ENCODE measurements around the gene FBXW5.

The FBXW5 gene, protein sequence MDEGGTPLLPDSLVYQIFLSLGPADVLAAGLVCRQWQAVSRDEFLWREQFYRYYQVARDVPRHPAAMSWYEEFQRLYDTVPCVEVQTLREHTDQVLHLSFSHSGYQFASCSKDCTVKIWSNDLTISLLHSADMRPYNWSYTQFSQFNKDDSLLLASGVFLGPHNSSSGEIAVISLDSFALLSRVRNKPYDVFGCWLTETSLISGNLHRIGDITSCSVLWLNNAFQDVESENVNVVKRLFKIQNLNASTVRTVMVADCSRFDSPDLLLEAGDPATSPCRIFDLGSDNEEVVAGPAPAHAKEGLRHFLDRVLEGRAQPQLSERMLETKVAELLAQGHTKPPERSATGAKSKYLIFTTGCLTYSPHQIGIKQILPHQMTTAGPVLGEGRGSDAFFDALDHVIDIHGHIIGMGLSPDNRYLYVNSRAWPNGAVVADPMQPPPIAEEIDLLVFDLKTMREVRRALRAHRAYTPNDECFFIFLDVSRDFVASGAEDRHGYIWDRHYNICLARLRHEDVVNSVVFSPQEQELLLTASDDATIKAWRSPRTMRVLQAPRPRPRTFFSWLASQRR

DNA sequence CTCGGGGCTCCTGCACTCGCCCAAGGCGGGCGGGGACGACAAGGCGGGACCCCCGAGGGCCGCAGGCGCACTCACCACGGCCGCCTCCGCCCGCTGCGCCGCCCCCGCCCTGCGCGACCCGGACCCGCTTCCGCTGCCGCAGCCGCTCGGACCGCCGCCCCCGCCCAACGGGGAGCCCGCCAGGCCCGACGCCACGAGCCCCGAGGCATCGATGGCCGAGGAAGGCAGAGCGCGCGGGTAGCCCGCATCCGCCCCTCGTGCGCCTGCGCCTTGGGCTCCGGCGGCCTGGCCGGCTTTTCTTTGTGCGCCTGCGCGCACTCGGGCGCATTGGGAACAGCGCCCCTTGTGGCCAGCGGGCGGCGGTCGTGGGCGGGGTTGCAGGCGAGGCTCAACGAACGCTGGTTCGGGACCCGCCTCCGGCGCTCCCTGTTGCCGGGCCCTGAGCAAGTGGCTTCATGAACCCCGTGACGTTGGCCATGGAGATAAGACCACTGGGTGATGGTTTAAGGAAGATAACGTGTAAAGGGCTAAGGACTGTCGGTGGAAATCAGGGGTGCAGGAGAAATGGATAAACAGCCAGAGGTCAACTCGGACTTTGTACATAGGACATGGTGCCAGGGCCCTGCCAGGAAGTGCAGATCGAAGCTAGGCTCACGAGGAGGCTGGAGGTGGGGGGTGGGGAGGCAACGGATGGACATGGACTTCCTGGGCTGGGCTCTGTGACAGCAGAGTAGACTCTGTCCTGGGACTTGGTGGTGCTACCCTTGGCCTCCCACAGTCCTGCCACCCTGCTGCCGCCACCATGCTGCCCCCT is at the start of gene FBXW5, which contains the start of gene C8G:
Gene FBXW5, minus strand, starts transcription at position 220 of the 814 bp plus-strand sequence. CDS start 655 bp downstream, outside the sequence.
Gene C8G, plus strand, starts transcription at position 725 of the 814 bp plus-strand sequence. Its CDS starts 78 bp downstream, at position 803.
- peak; percentile 5 for DNase-seq

DNA sequence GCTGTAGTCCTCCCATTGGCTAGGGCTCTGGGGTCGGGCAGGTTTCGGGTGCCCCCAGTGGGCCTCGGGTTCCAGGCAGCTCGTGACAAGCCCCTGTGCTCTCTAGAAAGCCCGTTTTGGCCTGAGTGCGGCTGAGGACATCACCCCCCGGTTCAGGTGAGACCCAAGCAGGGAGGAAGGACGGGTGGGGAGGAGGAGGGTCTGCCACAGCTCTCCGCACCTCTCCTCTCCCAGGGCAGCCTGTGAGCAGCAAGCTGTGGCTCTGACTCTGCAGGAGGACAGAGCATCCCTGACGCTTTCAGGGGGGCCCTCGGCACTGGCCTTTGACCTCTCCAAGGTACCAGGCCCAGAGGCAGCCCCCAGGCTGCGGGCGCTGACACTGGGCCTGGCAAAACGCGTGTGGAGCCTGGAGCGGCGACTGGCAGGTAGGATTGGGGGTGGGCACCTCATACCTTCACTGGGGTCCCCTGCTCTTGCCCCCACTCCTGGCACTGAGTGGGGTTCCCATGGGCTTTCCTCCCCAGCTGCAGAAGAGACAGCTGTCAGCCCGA is 48.4 kb upstream of the FBXW5 start:
- DNase-seq = no peak

DNA sequence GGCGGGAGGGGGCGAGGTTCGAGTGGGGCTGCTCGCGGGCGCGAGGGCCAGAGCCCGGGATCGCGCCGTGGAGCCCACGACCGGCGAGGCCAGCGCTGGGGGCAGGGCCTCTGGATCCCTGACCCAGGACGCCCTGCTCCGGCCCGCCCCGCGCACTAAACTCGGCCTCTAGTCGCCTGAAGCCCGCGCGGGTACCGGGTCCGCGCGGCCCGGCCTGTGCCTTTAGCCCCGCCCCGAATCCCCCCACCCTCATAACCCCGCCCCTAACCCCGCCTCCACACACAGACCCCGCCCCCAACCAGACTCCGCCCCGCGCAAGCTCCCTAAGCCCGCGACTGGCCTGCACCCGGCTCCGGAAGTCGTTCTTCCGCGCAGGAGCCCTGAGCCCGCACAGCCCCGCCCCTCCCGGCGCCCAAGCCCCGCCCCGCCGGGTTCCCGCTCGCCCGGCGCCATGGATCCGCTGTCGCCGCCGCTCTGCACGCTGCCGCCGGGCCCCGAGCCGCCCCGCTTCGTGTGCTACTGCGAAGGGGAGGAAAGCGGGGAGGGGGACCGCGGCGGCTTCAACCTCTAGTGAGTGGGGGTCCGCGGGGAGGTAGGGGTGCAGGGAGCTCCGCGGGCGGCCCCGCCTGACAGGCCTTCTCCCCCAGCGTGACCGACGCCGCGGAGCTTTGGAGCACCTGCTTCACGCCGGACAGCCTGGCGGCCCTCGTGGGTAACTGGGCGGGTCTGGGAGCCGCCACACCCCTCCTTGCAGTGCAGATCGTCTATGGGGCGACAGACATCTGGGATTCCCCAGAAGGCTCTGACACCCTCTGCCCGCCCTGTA is 47.7 kb upstream of the FBXW5 start, which contains the start of gene PAXX:
Gene PAXX, plus strand, starts transcription at position 430 of the 826 bp plus-strand sequence. Its CDS starts 22 bp downstream, at position 452.
- no peak for DNase-seq

DNA sequence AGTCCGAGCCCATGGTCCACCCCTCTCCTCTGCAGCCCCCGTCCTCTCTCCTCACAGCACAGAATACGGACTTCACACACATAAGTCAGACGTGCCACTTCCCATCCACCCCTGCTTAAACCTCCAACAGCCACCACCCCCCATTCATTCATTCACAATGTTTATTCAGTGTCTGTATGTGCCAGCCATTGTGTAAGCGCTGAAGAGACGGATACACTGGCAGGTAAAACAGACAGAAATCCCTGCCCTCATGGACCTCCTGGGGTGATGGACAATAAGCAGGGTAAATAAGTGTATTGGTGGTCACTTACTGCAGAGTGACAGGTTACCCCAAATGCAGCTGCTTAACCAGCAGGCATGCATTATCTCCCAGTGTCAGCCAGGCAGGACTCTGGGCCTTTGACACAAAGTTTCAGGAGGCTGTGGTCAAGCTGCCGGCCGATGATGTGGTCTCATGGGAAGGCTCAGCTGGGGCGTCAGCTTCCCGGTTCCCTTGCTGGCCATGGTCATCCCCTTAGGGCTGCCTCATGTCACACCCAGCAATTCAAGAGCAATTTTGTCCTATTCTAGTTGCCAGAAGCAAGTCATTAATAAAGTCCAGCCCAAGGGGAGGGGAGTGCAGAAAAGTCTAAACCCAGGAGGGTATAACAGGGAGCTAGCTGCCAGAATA is 45.8 kb upstream of the FBXW5 start:
- DNase-seq = no peak

DNA sequence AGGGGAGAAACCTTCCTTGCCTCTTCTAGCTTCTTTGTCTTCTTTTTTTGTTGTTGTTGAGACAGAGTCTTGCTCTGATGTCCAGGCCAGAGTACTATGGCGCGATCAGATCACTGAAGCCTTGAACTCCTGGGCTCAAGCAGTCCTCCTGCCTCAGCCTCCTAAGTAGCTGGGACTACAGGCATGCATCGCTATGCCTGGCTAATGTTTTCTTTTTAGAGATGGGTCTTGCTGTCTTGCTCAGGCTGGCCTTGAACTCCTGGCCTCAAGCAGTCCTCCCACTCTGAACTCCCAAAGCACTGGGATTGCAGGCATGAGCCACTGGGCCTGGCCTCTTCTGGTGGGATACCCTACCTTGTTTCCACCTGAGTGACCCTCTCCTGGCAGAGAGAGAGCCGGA is 44.3 kb upstream of the FBXW5 start:
- DNase-seq = no peak

DNA sequence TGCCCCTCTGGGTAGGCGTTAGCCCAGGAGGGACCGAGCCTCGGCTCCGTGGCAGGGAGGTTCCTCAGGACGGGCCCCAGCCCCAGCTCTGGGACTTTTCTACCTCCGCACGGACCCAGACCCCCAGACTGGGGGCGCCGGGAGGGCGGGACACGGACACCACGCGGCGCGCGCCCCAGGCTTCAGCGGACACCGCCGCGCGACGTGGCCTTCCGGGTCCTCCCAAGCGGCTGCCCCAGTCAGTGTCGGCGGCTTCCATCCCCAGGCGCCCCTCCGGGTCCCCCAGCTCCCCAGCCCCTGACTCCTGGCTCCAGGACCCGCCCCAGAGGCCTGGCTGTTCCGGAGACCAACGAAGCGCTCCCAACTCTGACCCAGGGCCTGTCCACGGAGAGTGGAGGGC is 41.3 kb upstream of the FBXW5 start:
- no peak for DNase-seq

DNA sequence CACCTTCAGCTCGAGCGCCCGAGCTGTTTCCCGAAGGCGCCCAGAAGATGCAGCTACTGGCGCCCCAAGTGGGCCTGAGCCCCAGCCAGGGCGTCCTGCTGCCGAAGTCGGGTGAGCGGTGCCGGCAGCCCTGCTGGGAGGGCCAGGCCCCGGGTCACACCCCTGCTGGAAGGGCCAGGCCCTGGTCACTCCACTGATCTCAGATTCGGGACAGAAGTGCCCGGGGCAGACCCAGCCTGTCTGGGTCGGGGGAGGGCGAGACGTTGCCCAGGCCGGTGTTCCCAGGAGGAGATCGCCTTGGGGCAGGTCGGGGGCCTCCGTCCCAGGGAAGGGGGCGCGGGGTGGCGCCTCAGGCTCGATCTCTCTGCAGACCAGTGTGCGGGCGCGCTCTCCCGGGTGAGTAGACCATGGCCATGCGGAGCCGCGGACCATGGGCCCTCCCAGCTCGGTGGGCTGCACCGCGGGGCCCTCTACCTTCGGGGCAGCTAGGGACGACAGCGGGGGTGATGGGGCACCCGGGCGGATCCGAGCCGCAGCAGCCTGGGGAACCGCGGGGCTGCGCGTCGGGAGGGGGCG is 40.6 kb upstream of the FBXW5 start:
- no peak for DNase-seq

DNA sequence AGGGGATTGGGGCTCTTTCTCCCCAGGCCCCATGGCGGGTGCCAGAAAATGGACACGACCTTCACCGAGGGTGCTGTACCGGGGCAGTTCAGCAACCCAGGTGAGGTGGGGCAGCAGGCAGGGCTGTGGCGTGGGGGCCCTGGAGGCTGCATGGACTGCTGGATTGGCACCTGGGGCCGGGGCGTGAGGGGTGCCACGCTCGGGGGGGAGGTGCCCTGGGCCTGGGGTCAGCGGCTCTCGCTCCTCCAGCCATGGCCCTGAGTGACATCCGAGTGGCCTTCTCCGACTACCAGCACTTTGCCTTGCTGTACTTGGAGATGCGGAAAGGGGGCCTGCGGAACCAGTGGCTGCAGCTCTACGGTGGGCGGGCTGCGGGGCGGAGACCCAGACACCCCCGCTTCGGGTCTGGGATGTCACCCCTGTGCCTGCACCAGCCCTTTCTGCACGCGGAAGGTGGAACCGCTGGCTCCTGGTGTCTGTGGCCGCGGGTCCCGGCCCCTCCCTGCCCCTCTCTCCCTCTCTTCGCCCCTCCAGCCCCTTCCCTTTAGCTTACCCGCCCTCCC is 40.0 kb upstream of the FBXW5 start:
- DNase-seq = no peak

DNA sequence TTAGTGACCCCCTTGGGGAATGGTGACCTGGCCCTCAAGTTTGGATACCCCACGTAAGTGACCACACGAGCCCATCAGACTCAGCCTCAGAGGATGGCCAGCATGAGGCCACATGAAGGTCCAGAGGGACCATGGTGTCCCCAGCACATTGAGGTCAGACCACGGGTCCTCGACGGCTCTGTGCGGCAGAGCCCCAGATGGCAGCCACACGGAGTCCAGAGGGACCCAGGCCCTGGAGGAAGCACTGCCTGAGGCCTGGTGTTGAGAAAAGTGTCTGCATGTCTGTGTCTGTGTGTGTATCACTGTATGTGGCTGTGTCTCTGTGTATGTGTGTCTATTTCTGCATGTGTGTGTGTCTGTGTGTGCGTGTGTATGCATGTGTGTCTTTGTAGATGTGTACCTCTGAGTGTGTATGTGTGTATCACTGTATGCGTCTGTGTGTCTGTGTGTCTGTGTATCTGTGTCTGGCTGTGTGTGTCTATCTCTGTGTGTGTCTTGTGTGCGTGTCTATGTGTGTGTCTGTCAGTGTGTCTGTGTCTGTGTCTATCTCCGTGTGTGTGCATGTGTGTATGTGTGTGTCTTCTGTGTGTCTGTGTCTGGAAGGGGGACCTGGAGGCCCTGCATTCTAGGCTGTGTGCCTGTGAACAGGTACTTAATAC is 39.2 kb upstream of the FBXW5 start:
- DNase-seq = no peak

DNA sequence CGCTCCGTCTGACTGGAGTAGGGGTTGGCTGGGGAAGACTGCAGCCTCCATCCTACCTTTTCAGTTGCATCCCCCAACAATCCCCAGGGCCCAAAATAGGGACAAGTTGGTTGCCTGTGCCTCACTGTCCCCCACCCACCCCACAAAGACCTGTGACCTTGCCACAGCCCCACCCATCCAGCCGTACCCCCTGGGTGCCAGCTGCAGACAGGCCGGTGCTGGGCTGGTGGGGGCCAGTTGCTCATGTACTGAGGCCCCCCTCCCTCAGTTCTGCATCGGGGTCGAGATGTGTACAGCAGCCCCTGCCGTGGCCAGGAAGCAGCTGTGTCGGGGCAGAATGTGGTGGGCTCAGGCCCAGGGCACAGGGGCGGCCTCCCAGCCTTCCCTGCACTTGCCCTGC is 38.6 kb upstream of the FBXW5 start:
- no peak for DNase-seq

DNA sequence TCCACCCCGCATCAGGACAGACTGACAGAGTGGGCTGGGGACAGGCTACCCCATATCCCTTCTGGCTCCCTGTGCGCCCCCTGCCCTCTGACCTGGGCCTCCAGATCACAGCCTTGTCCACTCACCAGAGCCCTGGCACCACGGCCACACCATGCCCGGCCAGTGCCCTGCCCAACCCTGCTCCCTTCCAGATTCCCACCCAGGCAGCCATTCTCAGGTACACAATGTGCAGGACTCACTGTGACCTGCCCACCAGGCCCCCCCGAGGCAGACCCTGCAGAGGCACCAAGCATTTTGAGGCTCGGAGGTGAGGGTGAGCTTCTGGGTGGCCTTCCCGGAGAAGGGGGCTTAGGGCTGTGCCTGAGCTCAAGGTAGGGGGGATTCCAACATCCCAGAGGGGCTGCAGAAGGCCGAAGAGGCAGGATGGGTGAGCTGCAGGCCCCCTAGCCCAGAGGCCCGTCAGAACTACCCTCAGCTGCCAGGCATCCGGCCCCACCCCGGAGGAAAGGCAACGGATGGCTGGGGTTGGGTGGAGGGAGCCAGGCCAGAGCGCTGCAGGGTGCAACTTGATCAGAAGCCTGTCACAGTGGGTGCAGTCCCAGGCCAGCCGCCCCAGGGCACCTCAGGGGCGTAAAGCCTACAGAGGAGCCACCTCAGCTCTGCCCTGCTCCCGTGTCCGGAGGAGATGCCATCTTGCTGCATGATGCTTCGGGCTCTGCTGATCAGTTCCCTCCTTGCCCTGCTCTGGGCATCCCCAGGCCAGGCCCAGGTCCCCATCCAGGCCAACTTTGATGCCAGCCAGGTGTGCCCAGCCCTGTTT is 37.9 kb upstream of the FBXW5 start, which contains the start of gene LCNL1:
Gene LCNL1, plus strand, starts transcription at position 762 of the 820 bp plus-strand sequence. CDS start 594 bp downstream, outside the sequence.
- DNase-seq = no peak

DNA sequence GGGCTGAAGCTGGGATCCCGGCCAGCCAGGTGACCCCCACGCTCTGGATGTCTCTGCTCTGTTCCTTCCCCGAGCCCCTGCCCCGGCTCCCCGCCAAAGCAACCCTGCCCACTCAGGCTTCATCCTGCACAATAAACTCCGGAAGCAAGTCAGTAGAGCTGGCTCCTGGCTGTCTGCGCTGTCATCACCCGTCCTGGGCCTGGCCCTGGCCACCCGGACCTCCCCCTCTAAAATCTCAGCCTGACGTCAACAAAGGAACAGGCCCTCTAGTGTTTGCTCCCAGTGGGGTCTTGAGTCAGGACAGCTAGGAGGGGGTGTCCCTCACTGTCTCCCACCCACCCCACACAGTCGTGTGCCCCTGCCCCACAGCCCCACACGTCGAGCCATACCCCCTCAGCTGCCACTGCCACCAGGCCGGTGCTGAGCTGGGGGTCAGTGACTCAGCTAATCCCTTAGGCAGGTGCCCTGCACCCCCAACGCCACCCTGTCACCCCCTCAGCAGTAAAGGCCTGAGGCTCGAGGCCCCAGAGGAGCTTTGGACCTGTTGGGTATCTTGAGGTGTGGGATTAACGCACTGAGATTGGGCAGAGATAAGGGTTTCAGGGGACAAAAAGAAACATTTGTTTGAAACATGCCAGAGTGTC is 37.2 kb upstream of the FBXW5 start:
- no peak for DNase-seq

DNA sequence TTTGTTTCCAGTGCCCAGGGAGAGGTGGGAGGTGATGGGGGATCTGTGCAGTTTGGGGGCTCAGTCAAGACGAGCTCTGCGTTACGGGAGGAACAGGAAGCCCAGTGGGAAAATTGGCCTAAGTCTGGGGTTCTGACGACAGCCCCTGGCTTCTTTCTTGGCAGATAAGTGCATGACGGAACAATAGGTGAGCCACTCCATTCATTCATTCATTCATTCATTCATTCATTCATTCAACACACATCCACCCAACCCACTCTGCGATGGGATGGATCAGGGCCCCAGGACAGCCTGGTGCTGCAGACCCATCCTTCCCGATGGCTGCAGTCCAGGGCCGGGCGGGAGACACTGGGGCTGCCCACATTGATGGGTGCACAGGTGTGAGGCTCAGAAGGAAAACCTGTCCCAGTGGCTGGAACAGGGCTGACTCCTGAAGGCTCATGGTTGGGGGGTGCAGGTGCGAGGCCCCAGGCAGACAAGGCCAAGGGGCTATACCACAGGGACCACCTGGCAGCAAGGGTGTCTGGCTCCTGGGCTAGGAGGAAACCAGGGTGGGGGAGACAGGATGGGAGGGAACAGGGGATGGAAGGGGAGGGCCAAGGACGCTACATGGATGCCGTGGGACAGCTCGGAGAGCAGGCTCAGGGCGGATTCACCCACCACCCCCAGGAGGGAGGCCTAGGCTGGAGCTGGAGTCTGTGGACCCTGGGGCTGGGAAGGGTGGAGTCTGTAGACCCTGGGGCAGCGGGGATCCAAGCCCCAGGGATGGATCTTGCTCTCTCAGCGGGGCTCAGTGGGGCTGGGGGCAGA is 36.3 kb upstream of the FBXW5 start:
- DNase-seq = no peak

DNA sequence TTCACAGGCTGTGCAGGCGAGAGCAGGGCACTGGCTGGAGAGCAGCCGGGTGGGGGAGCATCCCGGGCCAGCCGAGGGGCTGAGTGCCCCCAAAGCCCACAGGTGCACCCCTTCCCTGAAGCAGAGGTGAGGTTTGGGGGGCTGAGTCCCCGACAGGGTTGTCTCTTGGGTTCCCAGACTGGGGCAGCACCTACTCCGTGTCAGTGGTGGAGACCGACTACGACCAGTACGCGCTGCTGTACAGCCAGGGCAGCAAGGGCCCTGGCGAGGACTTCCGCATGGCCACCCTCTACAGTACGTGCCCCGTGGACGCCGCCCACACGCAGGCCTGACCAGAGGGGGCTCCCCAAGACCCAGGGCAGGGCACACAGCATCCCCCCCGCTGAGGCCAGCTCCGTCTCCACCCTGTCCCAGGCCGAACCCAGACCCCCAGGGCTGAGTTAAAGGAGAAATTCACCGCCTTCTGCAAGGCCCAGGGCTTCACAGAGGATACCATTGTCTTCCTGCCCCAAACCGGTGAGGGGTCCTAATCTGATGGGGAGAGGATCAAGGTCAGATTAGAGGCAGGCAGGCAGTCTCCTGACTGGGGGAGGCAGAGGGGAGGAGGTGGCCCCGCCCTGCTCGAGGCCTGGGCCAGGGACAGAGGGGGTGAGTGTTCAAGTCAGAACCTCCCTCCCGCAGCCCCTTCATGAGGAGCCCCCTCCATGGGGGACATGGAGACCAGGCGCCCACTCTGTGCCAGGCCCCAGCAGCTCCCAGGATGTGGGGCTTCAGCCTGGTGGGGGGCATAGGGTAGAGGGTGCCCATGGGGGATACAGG is 35.4 kb upstream of the FBXW5 start:
- DNase-seq = no peak

DNA sequence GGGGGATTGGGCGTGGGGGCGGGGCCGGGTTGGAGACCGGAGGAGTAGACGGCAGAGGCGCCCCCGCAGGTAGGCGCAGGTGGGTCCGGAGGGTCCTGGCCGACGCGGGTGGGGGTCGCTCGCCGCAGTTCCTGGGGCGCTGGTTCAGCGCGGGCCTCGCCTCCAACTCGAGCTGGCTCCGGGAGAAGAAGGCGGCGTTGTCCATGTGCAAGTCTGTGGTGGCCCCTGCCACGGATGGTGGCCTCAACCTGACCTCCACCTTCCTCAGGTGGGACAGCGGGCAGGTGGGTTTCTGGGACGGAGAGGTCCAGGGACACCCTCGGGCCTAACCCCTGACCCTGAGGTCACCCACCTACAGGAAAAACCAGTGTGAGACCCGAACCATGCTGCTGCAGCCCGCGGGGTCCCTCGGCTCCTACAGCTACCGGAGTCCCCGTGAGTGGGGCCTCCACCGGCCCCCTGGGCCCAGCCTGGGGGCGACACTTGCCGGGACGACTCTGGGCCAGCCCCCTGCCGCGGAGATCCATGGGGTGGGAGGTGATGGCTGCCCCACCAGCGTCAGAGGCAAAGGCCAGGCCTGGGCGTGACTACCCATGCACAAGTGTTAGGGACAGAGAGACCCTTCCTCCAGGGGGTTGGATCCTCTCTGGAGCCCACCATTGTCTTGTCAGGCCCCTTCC is 34.5 kb upstream of the FBXW5 start:
- no peak for DNase-seq
